ENCODE data around the gene POLD4. TPM values are rescaled to one million over a fixed set of nuclear protein-coding genes. Genes with fewer than 3 reads are reported as not detected.
"Not testable (repeated sequence)": the region's sequence is repeated elsewhere in the genome, so short reads cannot be mapped to it uniquely, and the experiment has no call there.

The POLD4 gene
- 38.1 TPM for polyA plus RNA-seq (2012; ENCODE audit: insufficient read depth, insufficient read length)

GRCh38 chr11:67353317-67354074, at the start of gene POLD4:
POLD4 (minus strand) TSS chr11:67353546; CDS start chr11:67353399, 147 bp downstream.
- peak; percentile 83 for DNase-seq (ENCODE audit: low read depth, low spot score)
- peak within 1 kb of the TSS; percentile 80 for H3K4me3 ChIP-seq (ENCODE audit: low read length)

- H3K4me3 ChIP-seq (ENCODE audit: low read length), result peak overlapping the region; percentile 84
- not testable (repeated sequence) for DNase-seq (ENCODE audit: low read depth, low spot score)
Measured at GRCh38 chr11:67403085-67403484, 49.7 kb upstream of the POLD4 start.

GRCh38 chr11:67402192-67402839, 49.0 kb upstream of the POLD4 start:
- DNase-seq (ENCODE audit: low read depth, low spot score), result not testable (repeated sequence)
- H3K4me3 ChIP-seq (ENCODE audit: low read length), result peak overlapping the region; percentile 56

GRCh38 chr11:67401495-67402191, 48.3 kb upstream of the POLD4 start, which contains the start of gene PPP1CA:
PPP1CA (minus strand) TSS chr11:67401858; CDS start chr11:67401782, 76 bp downstream.
- peak; percentile 93 for DNase-seq (ENCODE audit: low read depth, low spot score)
- H3K4me3 ChIP-seq (ENCODE audit: low read length), result peak within 1 kb of the TSS; percentile 79

GRCh38 chr11:67400942-67401494, 47.7 kb upstream of the POLD4 start:
- DNase-seq (ENCODE audit: low read depth, low spot score), result no peak

GRCh38 chr11:67400251-67400941, 47.0 kb upstream of the POLD4 start:
- H3K4me3 ChIP-seq (ENCODE audit: low read length), result peak overlapping the region; percentile 79
- DNase-seq (ENCODE audit: low read depth, low spot score), result no peak

More at GRCh38 chr11:67400942-67401494, 47.7 kb upstream of the POLD4 start:
- peak overlapping the region; percentile 79 for H3K4me3 ChIP-seq (ENCODE audit: low read length)

GRCh38 chr11:67398661-67399563, 45.6 kb upstream of the POLD4 start:
- H3K4me3 ChIP-seq (ENCODE audit: low read length), result no peak overlapping the region
- DNase-seq (ENCODE audit: low read depth, low spot score), result no peak

- DNase-seq (ENCODE audit: low read depth, low spot score), result no peak
- no peak overlapping the region for H3K4me3 ChIP-seq (ENCODE audit: low read length)
Measured at GRCh38 chr11:67397986-67398660, 44.8 kb upstream of the POLD4 start.

GRCh38 chr11:67397536-67397935, 44.2 kb upstream of the POLD4 start:
- no peak for DNase-seq (ENCODE audit: low read depth, low spot score)
- H3K4me3 ChIP-seq (ENCODE audit: low read length), result no peak overlapping the region

- H3K4me3 ChIP-seq (ENCODE audit: low read length), result no peak overlapping the region
- DNase-seq (ENCODE audit: low read depth, low spot score), result no peak
Measured at GRCh38 chr11:67396587-67397389, 43.4 kb upstream of the POLD4 start.

GRCh38 chr11:67396259-67396581, 42.9 kb upstream of the POLD4 start:
- H3K4me3 ChIP-seq (ENCODE audit: low read length), result no peak overlapping the region
- no peak for DNase-seq (ENCODE audit: low read depth, low spot score)

- no peak overlapping the region for H3K4me3 ChIP-seq (ENCODE audit: low read length)
- DNase-seq (ENCODE audit: low read depth, low spot score), result no peak
Measured at GRCh38 chr11:67395555-67396258, 42.4 kb upstream of the POLD4 start.

- no peak for DNase-seq (ENCODE audit: low read depth, low spot score)
- H3K4me3 ChIP-seq (ENCODE audit: low read length), result no peak overlapping the region
Measured at GRCh38 chr11:67393990-67394389, 40.6 kb upstream of the POLD4 start.

GRCh38 chr11:67393437-67393836, 40.1 kb upstream of the POLD4 start:
- H3K4me3 ChIP-seq (ENCODE audit: low read length), result no peak overlapping the region
- DNase-seq (ENCODE audit: low read depth, low spot score), result no peak

GRCh38 chr11:67392183-67392715, 38.9 kb upstream of the POLD4 start:
- DNase-seq (ENCODE audit: low read depth, low spot score), result no peak
- H3K4me3 ChIP-seq (ENCODE audit: low read length), result peak overlapping the region; percentile 89

Measured in Jurkat, Clone E6-1 (cell line).